ENCODE data around the gene C12orf43.

C12orf43 gene

DNA sequence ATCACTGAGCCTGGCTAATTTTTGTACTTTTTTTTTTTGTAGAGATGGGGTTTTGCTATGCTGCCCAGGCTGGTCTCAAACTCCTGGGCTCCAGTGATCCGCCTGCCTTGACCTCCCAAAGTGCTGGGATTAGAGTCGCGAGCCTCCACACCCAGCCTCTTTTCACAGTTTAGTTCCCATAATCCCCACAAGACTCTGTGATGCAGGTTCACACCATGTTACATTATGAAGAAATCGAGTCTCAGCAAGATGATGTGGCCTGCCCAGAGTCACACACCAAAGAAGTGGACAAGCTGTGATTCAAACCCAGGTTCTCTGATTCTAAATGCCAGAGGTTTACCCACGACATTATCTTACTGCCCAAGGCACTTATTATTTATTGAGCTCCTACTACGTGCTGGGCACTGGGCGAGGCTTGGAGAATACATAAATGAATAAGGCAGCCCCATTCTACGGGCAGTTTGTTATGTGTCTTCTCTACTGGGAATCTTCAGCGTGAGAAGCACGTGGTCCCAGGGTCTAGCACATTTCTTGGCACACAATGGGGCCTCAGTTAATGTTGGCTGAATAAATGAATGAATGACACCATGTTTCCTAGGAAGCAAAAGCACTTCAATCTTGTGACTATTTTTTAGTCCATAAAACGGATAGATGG, 46.2 kb upstream of the C12orf43 start:
- DNase-seq (ENCODE audit: low read depth in 1 of 2, low spot score in 1 of 2): no peak
- Histone ChIP-seq H3K4me3 (replicated peaks; ENCODE audit: insufficient read depth, low read length) (no peak overlapping the region), H3K27ac (replicated peaks) (no peak overlapping the region), H3K27me3 (ENCODE audit: insufficient read depth, poor library complexity, severe bottlenecking) (no peaks in the 10 kb centered on the region)
- TF ChIP-seq SPI1 (IDR thresholded peaks at IDR 0.05; ENCODE audit: borderline replicate concordance, low read depth) (no peak), POLR2AphosphoS5 (IDR thresholded peaks at IDR 0.05; ENCODE audit: low read depth) (no peak), GABPA (IDR thresholded peaks at IDR 0.05; ENCODE audit: low read depth) (no peak), REST (IDR thresholded peaks at IDR 0.05; ENCODE audit: insufficient replicate concordance, low read depth) (no peak)
- TF ChIP-seq, protein P1, sequence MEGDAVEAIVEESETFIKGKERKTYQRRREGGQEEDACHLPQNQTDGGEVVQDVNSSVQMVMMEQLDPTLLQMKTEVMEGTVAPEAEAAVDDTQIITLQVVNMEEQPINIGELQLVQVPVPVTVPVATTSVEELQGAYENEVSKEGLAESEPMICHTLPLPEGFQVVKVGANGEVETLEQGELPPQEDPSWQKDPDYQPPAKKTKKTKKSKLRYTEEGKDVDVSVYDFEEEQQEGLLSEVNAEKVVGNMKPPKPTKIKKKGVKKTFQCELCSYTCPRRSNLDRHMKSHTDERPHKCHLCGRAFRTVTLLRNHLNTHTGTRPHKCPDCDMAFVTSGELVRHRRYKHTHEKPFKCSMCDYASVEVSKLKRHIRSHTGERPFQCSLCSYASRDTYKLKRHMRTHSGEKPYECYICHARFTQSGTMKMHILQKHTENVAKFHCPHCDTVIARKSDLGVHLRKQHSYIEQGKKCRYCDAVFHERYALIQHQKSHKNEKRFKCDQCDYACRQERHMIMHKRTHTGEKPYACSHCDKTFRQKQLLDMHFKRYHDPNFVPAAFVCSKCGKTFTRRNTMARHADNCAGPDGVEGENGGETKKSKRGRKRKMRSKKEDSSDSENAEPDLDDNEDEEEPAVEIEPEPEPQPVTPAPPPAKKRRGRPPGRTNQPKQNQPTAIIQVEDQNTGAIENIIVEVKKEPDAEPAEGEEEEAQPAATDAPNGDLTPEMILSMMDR (IDR thresholded peaks at IDR 0.05; ENCODE audit: insufficient read depth, low read length): no peak

- no peak for DNase-seq (ENCODE audit: low read depth in 1 of 2, low spot score in 1 of 2)
- no peak overlapping the region for H3K4me3 ChIP-seq (replicated peaks; ENCODE audit: insufficient read depth, low read length)
- H3K27ac ChIP-seq (replicated peaks): no peak overlapping the region
- H3K27me3 ChIP-seq (ENCODE audit: insufficient read depth, poor library complexity, severe bottlenecking): no peaks in the 10 kb centered on the region
- TF ChIP-seq REST (IDR thresholded peaks at IDR 0.05; ENCODE audit: insufficient replicate concordance, low read depth) (no peak), POLR2AphosphoS5 (IDR thresholded peaks at IDR 0.05; ENCODE audit: low read depth) (no peak), GABPA (IDR thresholded peaks at IDR 0.05; ENCODE audit: low read depth) (no peak)
- TF ChIP-seq, protein P1 (IDR thresholded peaks at IDR 0.05; ENCODE audit: insufficient read depth, low read length): peak; percentile 9
Measured at GRCh38 chr12:121061831-121062230, 45.5 kb upstream of the C12orf43 start.

DNA sequence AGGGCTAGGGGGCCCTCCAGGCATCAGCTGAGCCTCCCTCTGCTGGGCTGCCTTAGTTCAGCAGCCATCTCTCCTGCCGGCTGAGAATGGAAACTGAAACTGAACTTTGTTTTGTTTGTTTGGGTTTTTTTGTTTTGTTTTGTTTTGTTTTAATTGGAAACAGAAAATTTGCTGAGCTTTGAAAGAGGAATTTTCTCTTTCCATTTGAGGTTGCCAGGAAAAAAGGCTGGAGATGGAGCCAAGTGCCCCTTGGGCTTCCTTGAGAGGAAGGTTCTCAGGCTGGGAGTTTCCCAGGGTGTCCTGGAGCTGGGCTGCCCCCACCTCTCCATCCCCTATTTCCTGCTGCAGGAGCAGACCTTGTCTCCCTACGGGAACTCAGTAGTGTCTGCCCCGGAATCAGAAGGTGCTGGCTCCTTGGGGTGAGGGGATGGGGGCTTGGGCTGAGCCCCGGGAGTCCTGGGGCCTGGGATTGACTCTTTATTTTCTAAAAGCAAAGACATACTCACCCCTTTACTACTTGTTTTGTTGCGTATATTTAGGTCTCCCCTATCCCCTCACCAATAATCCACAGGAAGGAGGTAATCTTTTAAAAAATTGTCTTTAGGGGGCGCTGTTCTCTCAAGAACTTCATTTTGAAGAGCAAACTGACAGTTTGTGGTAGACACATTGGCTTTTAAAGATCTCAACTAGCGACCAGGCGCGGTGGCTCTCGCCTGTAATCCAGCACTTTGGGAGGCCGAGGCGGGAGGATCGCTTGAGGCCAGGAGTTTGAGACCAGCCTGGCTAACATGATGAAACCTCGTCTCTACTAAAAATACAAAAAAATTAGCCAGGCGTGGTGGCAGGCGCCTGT, 44.1 kb upstream of the C12orf43 start:
- no peak for TF ChIP-seq REST (IDR thresholded peaks at IDR 0.05; ENCODE audit: insufficient replicate concordance, low read depth)
- TF ChIP-seq, protein P1 (IDR thresholded peaks at IDR 0.05; ENCODE audit: insufficient read depth, low read length): peak; percentile 43
- Histone ChIP-seq H3K27ac (replicated peaks) (no peak overlapping the region), H3K27me3 (ENCODE audit: insufficient read depth, poor library complexity, severe bottlenecking) (no peaks in the 10 kb centered on the region), H3K4me3 (replicated peaks; ENCODE audit: insufficient read depth, low read length) (peak overlapping the region; percentile 1; the same call in 1 of the 2 replicates)
- peak; percentile 55 to 56 for DNase-seq (ENCODE audit: low read depth in 1 of 2, low spot score in 1 of 2)

Data from HL-60 (cell line).